GM12878 (cell line): Measurements from ENCODE around the gene GUK1. TPM values are rescaled to one million over a fixed set of nuclear protein-coding genes. Genes with fewer than 3 reads are reported as not detected.

Source experiments
- ASH2L ChIP-seq: fragments of 300-600, 200-600 bp; sonication (generic); IDR thresholded peaks from 2 replicates; pipeline ENCODE4 v1.6.1; 2017; ENCODE audit warnings: low read depth, mild to moderate bottlenecking, borderline replicate concordance
- BCL11A ChIP-seq: IDR thresholded peaks from 2 replicates; pipeline ENCODE4 v1.6.1; 2011; ENCODE audit warnings: low read depth, low read length
- CHD1 ChIP-seq: IDR thresholded peaks from 2 replicates; pipeline ENCODE4 v1.6.1; 2012; ENCODE audit warnings: low read depth, low read length, improper control_type of control experiment
- CHD4 ChIP-seq: fragments of 200-600 bp; sonication (generic); IDR thresholded peaks from 2 replicates; pipeline ENCODE4 v1.6.1; 2016; ENCODE audit warnings: mild to moderate bottlenecking
- GABPA ChIP-seq: IDR thresholded peaks from 2 replicates; pipeline ENCODE4 v1.6.1; 2014; ENCODE audit warnings: antibody characterized with exemption, low read depth, mild to moderate bottlenecking, inconsistent platforms
- HDGF ChIP-seq: fragments of 450-650 bp; IDR thresholded peaks from 2 replicates; pipeline ENCODE4 v1.6.1; 2016; ENCODE audit warnings: antibody characterized with exemption
- IKZF2 ChIP-seq, 2 experiments: fragments of 450-650 bp; IDR thresholded peaks; 2 replicates each; pipeline ENCODE4 v1.6.1; 2017; ENCODE audit warnings: mild to moderate bottlenecking in 2 of 2, moderate library complexity in 2 of 2
- MLLT1 ChIP-seq: fragments of 450-650 bp; IDR thresholded peaks from 2 replicates; pipeline ENCODE4 v1.6.1; 2016; ENCODE audit warnings: mild to moderate bottlenecking
- MTA2 ChIP-seq: fragments of 450-650 bp; IDR thresholded peaks from 2 replicates; pipeline ENCODE4 v1.6.1; 2016; ENCODE audit warnings: low read depth, mild to moderate bottlenecking, moderate library complexity
- MYC ChIP-seq: IDR thresholded peaks from 2 replicates; pipeline ENCODE4 v1.6.1; 2011; ENCODE audit warnings: mild to moderate bottlenecking, low read length, moderate library complexity, inconsistent platforms; ENCODE audit not compliant: insufficient read depth, insufficient replicate concordance, insufficient read length, severe bottlenecking
- NBN ChIP-seq: fragments of 450-650 bp; IDR thresholded peaks from 2 replicates; pipeline ENCODE4 v1.6.1; 2016
- NR2C2 ChIP-seq: IDR thresholded peaks from 2 replicates; pipeline ENCODE4 v1.6.1; 2011; ENCODE audit warnings: borderline replicate concordance, low read depth; ENCODE audit not compliant: control insufficient read depth, insufficient read length
- NR2F1 ChIP-seq: fragments of 450-650 bp; conservative IDR thresholded peaks from 2 replicates; pipeline ENCODE4 v1.6.1; 2017; ENCODE audit warnings: mild to moderate bottlenecking
- NRF1 ChIP-seq: conservative IDR thresholded peaks from 2 replicates; pipeline ENCODE4 v1.6.1; 2011; ENCODE audit warnings: mild to moderate bottlenecking, low read depth, low read length, improper control_type of control experiment
- RFX5 ChIP-seq: IDR thresholded peaks from 2 replicates; pipeline ENCODE4 v1.6.1; 2011; ENCODE audit warnings: low read depth, low read length, improper control_type of control experiment
- SPI1 ChIP-seq: IDR thresholded peaks from 2 replicates; pipeline ENCODE4 v1.6.1; 2011; ENCODE audit warnings: low read depth, mild to moderate bottlenecking, low read length, moderate library complexity, borderline replicate concordance; ENCODE audit not compliant: insufficient read depth
- TBL1XR1 ChIP-seq: IDR thresholded peaks from 2 replicates; pipeline ENCODE4 v1.6.1; 2012; ENCODE audit warnings: low read depth, low read length, improper control_type of control experiment
- ZSCAN29 ChIP-seq: fragments of 450-650 bp; IDR thresholded peaks from 2 replicates; pipeline ENCODE4 v1.6.1; 2017; ENCODE audit warnings: mild to moderate bottlenecking, moderate library complexity
- polyA plus RNA-seq, 11 experiments: library from polyadenylated mRNA; depleted of rRNA in 4 of 11; unstranded in 6 of 11; stranded (reverse) in 5 of 11; fragments of >200 nt; fragmentation: Nextera tagmentation in 4 of 11; fragmentation: Illumina TruSeq in 1 of 11; extraction: Ambion mirVana in 4 of 11; extraction: Trizol in 1 of 11; gene quantifications; 1 replicate in 1 of 11; 2 replicates in 10 of 11; pipeline versions ENCODE4 v1.2.1 to v1.2.3, GENCODE V29; 2011 to 2016; ENCODE audit warnings: inconsistent platforms in 2 of 11, missing spikeins in 2 of 11, low read depth in 1 of 11
- total RNA-seq, 4 experiments: library from RNA; depleted of rRNA in 3 of 4; stranded (reverse); fragments of >200 nt in 3 of 4; fragmentation: Illumina TruSeq in 1 of 4; extraction: Trizol in 1 of 4; gene quantifications; 2 replicates each; pipeline versions ENCODE4 v1.2.1 to v1.2.3, GENCODE V29; 2013 to 2021
- TF ChIP-seq, protein P1 (sequence below): IDR thresholded peaks from 2 replicates; pipeline ENCODE4 v1.6.1; 2012; ENCODE audit warnings: improper control_type of control experiment, low read depth, low read length; ENCODE audit not compliant: insufficient replicate concordance
- TF ChIP-seq, protein P2 (sequence below): fragments of 450-650 bp; IDR thresholded peaks from 2 replicates; pipeline ENCODE4 v1.6.1; 2016; ENCODE audit warnings: mild to moderate bottlenecking, moderate library complexity, borderline replicate concordance

Gene GUK1
- total and polyA plus RNA-seq, 10 of the 15 experiments (the other 5 are each of a cell fraction or from before 2014, with no cell fraction given): 6.3 to 357 (median 203) TPM

DNA sequence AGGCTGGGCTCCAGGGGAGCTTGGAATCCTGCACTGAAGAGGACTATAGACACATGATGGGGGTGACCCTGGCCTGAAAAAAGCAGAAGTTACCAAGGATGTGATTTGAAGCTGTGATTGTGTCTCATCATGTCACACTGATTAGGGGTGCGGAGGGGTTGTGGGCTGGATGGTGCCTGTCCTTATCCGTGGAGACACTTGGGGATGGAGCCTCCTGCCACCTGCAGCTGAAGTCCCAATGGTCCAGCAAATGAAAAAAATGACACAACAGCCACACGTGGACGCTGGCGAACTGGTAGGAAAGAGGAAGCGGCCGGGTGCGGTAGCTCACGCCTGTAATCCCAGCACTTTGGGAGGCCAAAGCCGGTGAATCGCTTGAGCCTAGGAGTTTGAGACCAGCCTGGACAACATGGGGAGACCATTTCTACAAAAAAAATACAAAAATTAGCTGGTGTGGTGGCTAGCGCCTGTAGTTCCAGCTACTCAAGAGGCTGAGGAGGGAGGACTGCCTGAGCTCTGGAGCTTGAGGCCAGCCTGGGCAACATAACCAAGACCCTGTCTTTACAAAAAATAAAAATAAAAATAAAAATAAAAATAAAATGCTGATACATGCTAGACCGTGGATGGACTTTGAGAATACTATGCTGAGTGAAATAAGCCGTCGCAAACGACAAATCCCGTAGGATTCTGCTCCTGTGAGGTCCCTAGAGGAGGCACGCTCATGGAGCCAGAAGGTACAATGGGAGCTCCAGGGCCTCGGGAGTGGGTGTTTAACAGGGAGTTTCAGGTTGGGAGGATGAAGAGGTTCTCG, 24.7 kb downstream of the GUK1 start (continued):
- TF ChIP-seq, protein P1, sequence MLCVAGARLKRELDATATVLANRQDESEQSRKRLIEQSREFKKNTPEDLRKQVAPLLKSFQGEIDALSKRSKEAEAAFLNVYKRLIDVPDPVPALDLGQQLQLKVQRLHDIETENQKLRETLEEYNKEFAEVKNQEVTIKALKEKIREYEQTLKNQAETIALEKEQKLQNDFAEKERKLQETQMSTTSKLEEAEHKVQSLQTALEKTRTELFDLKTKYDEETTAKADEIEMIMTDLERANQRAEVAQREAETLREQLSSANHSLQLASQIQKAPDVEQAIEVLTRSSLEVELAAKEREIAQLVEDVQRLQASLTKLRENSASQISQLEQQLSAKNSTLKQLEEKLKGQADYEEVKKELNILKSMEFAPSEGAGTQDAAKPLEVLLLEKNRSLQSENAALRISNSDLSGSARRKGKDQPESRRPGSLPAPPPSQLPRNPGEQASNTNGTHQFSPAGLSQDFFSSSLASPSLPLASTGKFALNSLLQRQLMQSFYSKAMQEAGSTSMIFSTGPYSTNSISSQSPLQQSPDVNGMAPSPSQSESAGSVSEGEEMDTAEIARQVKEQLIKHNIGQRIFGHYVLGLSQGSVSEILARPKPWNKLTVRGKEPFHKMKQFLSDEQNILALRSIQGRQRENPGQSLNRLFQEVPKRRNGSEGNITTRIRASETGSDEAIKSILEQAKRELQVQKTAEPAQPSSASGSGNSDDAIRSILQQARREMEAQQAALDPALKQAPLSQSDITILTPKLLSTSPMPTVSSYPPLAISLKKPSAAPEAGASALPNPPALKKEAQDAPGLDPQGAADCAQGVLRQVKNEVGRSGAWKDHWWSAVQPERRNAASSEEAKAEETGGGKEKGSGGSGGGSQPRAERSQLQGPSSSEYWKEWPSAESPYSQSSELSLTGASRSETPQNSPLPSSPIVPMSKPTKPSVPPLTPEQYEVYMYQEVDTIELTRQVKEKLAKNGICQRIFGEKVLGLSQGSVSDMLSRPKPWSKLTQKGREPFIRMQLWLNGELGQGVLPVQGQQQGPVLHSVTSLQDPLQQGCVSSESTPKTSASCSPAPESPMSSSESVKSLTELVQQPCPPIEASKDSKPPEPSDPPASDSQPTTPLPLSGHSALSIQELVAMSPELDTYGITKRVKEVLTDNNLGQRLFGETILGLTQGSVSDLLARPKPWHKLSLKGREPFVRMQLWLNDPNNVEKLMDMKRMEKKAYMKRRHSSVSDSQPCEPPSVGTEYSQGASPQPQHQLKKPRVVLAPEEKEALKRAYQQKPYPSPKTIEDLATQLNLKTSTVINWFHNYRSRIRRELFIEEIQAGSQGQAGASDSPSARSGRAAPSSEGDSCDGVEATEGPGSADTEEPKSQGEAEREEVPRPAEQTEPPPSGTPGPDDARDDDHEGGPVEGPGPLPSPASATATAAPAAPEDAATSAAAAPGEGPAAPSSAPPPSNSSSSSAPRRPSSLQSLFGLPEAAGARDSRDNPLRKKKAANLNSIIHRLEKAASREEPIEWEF: no peak
- no peak for TF ChIP-seq CHD4
- no peak for TF ChIP-seq MYC
- TF ChIP-seq NR2C2: no peak
- TF ChIP-seq ZSCAN29: no peak
- TF ChIP-seq NRF1: no peak
- no peak for TF ChIP-seq NR2F1
- TF ChIP-seq GABPA: no peak
- no peak for TF ChIP-seq TBL1XR1
- TF ChIP-seq IKZF2 (IDR thresholded peaks at IDR 0.05): peak; percentile 28 to 57; a peak in 3 of 4 replicates
- TF ChIP-seq MLLT1: 0 out of 2 replicates have a peak, but pooled peaks have one; percentile 60
- no peak for TF ChIP-seq HDGF
- no peak for TF ChIP-seq RFX5
- no peak for TF ChIP-seq MTA2
- TF ChIP-seq CHD1: no peak
- TF ChIP-seq SPI1: peak; percentile 10; the same call in 1 of the 2 replicates
- TF ChIP-seq ASH2L: no peak
- TF ChIP-seq NBN: 0 out of 2 replicates have a peak, but pooled peaks have one; percentile 47
- TF ChIP-seq, protein P2, sequence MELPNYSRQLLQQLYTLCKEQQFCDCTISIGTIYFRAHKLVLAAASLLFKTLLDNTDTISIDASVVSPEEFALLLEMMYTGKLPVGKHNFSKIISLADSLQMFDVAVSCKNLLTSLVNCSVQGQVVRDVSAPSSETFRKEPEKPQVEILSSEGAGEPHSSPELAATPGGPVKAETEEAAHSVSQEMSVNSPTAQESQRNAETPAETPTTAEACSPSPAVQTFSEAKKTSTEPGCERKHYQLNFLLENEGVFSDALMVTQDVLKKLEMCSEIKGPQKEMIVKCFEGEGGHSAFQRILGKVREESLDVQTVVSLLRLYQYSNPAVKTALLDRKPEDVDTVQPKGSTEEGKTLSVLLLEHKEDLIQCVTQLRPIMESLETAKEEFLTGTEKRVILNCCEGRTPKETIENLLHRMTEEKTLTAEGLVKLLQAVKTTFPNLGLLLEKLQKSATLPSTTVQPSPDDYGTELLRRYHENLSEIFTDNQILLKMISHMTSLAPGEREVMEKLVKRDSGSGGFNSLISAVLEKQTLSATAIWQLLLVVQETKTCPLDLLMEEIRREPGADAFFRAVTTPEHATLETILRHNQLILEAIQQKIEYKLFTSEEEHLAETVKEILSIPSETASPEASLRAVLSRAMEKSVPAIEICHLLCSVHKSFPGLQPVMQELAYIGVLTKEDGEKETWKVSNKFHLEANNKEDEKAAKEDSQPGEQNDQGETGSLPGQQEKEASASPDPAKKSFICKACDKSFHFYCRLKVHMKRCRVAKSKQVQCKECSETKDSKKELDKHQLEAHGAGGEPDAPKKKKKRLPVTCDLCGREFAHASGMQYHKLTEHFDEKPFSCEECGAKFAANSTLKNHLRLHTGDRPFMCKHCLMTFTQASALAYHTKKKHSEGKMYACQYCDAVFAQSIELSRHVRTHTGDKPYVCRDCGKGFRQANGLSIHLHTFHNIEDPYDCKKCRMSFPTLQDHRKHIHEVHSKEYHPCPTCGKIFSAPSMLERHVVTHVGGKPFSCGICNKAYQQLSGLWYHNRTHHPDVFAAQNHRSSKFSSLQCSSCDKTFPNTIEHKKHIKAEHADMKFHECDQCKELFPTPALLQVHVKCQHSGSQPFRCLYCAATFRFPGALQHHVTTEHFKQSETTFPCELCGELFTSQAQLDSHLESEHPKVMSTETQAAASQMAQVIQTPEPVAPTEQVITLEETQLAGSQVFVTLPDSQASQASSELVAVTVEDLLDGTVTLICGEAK: no peak
- TF ChIP-seq BCL11A: no peak
- TF ChIP-seq, all 136 proteins: peak for 4
